ENCODE results near the gene NDUFS1.
"Not testable (repeated sequence)": the region's sequence is repeated elsewhere in the genome, so short reads cannot be mapped to it uniquely, and the experiment has no call there.

Gene NDUFS1

DNA sequence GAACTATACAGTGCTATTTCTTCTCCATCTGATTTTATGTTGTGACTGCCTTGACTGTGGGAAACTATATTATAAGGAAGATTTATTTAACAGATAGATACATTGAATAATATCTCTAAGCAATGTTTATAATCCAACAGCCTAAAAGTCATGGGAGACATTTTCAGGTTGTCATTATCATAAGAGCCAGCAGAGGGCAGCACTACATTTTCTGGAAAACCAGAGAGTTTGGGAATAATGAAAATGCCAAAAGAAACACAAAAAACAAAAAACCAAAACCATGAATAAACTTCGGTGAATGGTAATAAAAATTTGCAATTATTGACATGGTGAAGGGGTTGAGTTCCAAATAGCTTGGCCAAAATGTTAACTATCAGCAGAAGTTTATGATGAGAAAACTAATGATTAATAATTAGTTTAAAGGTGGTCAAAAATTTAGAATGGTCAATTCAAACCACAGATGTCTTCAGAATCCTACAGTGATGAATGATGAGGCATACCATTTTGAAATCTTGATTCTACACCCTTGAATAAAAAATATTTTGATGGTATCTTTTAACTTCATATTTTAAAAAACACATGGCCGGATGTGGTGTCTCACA, 5.1 kb upstream of the NDUFS1 start:
- in situ Hi-C loops (cut with HindIII; ENCODE audit: low pct_ligation_motif_present, low sequenced_read_pairs): no loop called here
- Histone ChIP-seq H3K4me3 (ENCODE audit: low read depth, low read length) (no peak overlapping the region), H3K27me3 (replicated peaks) (no peaks in the 10 kb centered on the region), H3K27ac (no peak overlapping the region), H3K36me3 (replicated peaks) (peaks cover 34% of the 10 kb centered on the region)
- DNase-seq: peak; percentile 39
- TF ChIP-seq, protein P1, sequence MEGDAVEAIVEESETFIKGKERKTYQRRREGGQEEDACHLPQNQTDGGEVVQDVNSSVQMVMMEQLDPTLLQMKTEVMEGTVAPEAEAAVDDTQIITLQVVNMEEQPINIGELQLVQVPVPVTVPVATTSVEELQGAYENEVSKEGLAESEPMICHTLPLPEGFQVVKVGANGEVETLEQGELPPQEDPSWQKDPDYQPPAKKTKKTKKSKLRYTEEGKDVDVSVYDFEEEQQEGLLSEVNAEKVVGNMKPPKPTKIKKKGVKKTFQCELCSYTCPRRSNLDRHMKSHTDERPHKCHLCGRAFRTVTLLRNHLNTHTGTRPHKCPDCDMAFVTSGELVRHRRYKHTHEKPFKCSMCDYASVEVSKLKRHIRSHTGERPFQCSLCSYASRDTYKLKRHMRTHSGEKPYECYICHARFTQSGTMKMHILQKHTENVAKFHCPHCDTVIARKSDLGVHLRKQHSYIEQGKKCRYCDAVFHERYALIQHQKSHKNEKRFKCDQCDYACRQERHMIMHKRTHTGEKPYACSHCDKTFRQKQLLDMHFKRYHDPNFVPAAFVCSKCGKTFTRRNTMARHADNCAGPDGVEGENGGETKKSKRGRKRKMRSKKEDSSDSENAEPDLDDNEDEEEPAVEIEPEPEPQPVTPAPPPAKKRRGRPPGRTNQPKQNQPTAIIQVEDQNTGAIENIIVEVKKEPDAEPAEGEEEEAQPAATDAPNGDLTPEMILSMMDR (IDR thresholded peaks at IDR 0.05; ENCODE audit: low read depth, low read length, missing control alignments): peak; percentile 61

DNA sequence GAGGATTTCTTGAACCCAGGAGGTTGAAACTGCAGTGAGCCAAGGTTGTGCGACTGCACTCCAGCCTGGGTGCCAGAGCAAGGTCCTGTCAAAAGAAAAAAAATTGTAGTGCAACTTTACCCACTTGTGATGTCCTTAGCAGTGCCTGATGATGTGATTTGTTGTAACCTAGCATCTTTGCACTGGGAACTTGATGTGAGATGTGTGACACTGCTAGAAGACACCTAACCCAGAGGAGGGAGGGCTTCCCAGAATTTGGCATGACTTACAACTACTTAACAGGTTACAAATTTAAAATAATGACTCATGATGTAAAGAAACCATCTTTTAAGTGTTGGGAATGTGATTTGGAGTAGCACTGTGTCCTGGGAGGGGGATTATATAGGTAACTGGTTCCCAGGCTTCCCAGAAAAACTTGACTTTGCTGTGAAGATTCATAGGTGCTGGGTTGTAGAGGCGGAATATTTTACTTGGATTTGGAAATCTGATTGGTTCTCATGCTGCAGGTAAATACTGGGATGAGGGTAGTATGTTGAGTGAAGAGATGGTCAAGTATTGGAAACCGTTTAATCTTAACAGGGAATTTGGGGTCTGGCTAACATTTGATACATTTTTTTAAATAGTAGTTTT, 4.1 kb upstream of the NDUFS1 start:
- TF ChIP-seq, protein P1 (IDR thresholded peaks at IDR 0.05; ENCODE audit: low read depth, low read length, missing control alignments): no peak
- Histone ChIP-seq H3K4me3 (ENCODE audit: low read depth, low read length) (no peak overlapping the region), H3K27me3 (replicated peaks) (no peaks in the 10 kb centered on the region), H3K36me3 (replicated peaks) (peaks cover 34% of the 10 kb centered on the region), H3K27ac (no peak overlapping the region)
- in situ Hi-C loops (cut with HindIII; ENCODE audit: low pct_ligation_motif_present, low sequenced_read_pairs): no loop called here
- no peak for DNase-seq

DNA sequence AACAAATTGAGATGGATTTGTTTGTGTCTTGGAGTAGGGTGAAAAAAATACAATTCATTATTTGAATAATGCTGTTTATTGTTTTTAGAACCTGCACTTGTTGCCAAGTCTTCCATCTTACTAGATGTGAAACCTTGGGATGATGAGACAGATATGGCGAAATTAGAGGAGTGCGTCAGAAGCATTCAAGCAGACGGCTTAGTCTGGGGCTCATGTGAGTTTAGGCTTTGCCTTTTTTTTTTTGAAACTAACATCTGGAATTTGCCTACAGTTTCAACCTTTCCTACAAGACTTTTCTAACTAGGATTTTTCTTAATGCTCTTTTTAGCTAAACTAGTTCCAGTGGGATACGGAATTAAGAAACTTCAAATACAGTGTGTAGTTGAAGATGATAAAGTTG, 3.2 kb upstream of the NDUFS1 start:
- H3K27me3 ChIP-seq (replicated peaks); H3K4me3 ChIP-seq (ENCODE audit: low read depth, low read length); DNase-seq; in situ Hi-C loops (cut with HindIII; ENCODE audit: low pct_ligation_motif_present, low sequenced_read_pairs); H3K27ac ChIP-seq: not testable (repeated sequence)
- peaks cover 34% of the 10 kb centered on the region for H3K36me3 ChIP-seq (replicated peaks)

DNA sequence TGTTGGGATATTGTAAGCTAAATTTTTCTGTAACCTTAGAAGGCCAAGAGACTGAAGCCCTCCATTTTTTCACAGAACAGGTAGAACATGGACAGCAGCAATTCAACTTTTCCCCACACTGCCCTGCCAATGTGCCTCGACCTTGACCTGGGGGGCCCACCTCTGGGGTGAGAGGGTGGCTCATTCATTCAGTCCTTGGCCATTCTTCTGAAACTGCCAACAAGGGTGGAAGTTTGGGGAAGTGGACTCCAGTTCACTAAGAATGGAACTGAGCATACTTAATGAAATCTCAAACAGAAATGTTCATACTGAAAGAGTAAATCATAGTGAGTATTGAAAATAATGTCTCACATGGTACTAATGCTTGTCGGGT, 1.5 kb upstream of the NDUFS1 start:
- H3K27ac ChIP-seq: peak overlapping the region; percentile 91
- H3K27me3 ChIP-seq (replicated peaks): no peaks in the 10 kb centered on the region
- H3K36me3 ChIP-seq (replicated peaks): peaks cover 34% of the 10 kb centered on the region
- peak overlapping the region; percentile 93 for H3K4me3 ChIP-seq (ENCODE audit: low read depth, low read length)
- no peak for DNase-seq
- in situ Hi-C loops (cut with HindIII; ENCODE audit: low pct_ligation_motif_present, low sequenced_read_pairs): no loop called here
- TF ChIP-seq, protein P1 (IDR thresholded peaks at IDR 0.05; ENCODE audit: low read depth, low read length, missing control alignments): no peak

DNA sequence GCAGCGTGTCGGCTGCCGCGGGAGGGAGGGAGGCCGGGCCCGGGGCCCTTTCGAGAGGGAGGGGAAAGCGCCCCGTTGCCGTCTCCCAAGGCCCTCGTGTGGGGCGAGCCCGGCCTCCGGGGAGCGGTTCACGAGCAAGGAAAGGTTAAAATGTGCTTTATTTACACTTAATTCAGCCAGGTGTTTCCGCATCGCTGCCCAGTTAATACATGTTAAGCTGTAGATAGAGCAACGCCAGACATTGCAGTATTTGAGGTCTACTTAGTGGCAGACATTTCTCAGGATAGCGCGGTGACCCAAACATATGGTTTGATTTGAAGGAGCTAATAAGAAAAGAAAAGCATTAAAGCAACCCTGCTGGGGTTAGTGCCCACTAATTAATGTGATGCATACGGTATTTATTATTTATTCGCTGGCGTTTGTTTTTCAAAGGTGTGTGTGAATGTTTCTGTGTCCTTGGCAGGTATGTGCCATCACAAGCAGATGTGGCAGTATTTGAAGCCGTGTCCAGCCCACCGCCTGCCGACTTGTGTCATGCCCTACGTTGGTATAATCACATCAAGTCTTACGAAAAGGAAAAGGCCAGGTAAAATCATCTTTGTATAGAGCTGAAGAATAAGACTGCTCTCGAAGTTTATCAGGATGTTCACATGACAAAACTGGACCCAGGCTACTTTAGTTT, 1.0 kb upstream of the NDUFS1 start:
- peaks cover 34% of the 10 kb centered on the region for H3K36me3 ChIP-seq (replicated peaks)
- TF ChIP-seq, protein P1 (IDR thresholded peaks at IDR 0.05; ENCODE audit: low read depth, low read length, missing control alignments): no peak
- H3K27me3 ChIP-seq (replicated peaks): no peaks in the 10 kb centered on the region
- peak overlapping the region; percentile 91 for H3K27ac ChIP-seq
- in situ Hi-C loops (cut with HindIII; ENCODE audit: low pct_ligation_motif_present, low sequenced_read_pairs): no loop called here
- peak overlapping the region; percentile 93 for H3K4me3 ChIP-seq (ENCODE audit: low read depth, low read length)
- DNase-seq: no peak

DNA sequence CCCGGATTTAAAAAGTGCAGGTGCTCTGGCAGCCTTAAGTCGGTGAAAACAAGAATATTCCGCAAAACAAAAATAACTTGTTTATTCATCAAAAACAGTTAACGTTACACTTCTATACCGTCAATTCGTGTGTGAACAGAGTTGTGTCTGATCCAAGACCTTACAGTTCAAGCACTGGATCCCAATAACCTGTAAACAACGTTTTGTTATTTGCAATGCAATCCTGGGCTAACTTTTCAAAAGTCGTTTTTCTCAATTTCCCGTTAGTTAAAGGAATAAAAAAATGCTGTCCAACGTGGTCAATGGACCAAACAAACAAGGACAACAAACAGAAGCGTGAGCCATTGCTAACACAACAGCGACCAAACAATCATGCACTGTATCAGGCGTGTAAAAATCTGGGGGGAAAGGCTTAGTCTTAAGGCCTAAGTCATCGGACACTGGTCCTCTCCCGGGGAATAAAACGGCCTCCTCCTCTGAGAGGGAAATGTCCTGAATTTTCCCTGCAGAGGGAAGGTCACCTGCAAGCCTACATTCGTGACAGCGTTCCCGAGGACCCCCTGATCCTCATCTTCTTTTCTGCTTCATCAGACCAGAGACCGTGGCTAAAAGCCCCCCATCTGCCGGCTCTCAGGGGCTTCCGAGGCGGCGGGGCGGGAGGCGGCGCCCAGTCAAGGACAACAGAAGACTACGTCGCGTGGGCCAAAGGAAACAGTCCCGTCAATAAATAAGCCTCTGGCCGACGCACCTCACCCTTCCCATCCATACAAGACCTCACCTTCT, 490 bp downstream of the NDUFS1 start:
- in situ Hi-C loops (cut with HindIII; ENCODE audit: low pct_ligation_motif_present, low sequenced_read_pairs): no loop called here
- Histone ChIP-seq H3K27me3 (replicated peaks) (no peaks in the 10 kb centered on the region), H3K36me3 (replicated peaks) (peaks cover 32% of the 10 kb centered on the region), H3K4me3 (ENCODE audit: low read depth, low read length) (peak overlapping the region; percentile 93), H3K27ac (peak overlapping the region; percentile 91)
- TF ChIP-seq, protein P1 (IDR thresholded peaks at IDR 0.05; ENCODE audit: low read depth, low read length, missing control alignments): no peak
- DNase-seq: no peak

DNA sequence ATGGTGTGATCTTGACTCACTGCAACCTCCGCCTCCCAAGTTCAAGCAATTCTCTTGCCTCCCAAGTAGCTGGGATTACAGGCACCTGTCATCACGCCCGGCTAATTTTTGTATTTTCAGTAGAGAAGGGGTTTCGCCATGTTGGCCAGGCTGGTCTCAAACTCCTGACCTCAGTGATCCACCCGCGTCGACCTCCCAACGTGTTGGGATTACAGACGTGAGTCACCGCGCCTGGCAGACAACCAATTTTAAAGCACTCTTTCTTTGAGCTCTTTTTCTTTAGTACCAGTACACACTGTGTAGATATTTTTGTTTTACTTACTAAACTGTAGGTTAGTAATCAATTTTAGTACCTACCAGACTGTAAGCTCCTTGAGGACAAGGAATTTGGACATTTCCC, 2.2 kb downstream of the NDUFS1 start:
- H3K4me3 ChIP-seq (ENCODE audit: low read depth, low read length); DNase-seq; in situ Hi-C loops (cut with HindIII; ENCODE audit: low pct_ligation_motif_present, low sequenced_read_pairs); H3K27ac ChIP-seq; H3K27me3 ChIP-seq (replicated peaks): not testable (repeated sequence)
- peaks cover 15% of the 10 kb centered on the region for H3K36me3 ChIP-seq (replicated peaks)

All from brain microvascular endothelial cell (primary cell).